NOMO-1 (cell line): ENCODE results near the gene CMTM6.
A peak's percentile ranks its signal among the peaks of the same experiment; 100 is the strongest.
"Not testable (repeated sequence)": the region's sequence is repeated elsewhere in the genome, so short reads cannot be mapped to it uniquely, and the experiment has no call there.

Source experiments
- DNase-seq, 2 experiments: peaks; one replicate each; lab custom pipeline; 2025; ENCODE audit not compliant: unreplicated experiment in 2 of 2; lab: John Stamatoyannopoulos, UW

CMTM6 gene

GRCh38 chr3:32467333-32468070, 35.1 kb downstream of the CMTM6 start:
- peak; percentile 41 to 53 for DNase-seq

- DNase-seq = not testable (repeated sequence)
These were observed 35.8 kb downstream of the CMTM6 start for GRCh38 chr3:32466808-32467207.

- not testable (repeated sequence) for DNase-seq
These were observed 37.9 kb downstream of the CMTM6 start for GRCh38 chr3:32464726-32465125.

GRCh38 chr3:32463415-32463814, 39.2 kb downstream of the CMTM6 start:
- DNase-seq = not testable (repeated sequence)

GRCh38 chr3:32462191-32462986, 40.3 kb downstream of the CMTM6 start:
- DNase-seq = not testable (repeated sequence)

- not testable (repeated sequence) for DNase-seq
These were observed 41.7 kb downstream of the CMTM6 start for GRCh38 chr3:32460817-32461496.

GRCh38 chr3:32460031-32460749, 42.5 kb downstream of the CMTM6 start:
- DNase-seq = no peak

- no peak for DNase-seq
These were observed 43.2 kb downstream of the CMTM6 start for GRCh38 chr3:32459450-32459849.

GRCh38 chr3:32457971-32458471, 44.6 kb downstream of the CMTM6 start:
- peak; percentile 16 to 62 for DNase-seq

GRCh38 chr3:32456429-32457130, 46.1 kb downstream of the CMTM6 start:
- DNase-seq = no peak

GRCh38 chr3:32455609-32456428, 46.8 kb downstream of the CMTM6 start:
- DNase-seq = no peak

- no peak for DNase-seq
These were observed 47.7 kb downstream of the CMTM6 start for GRCh38 chr3:32454731-32455608.

- no peak for DNase-seq
These were observed 48.5 kb downstream of the CMTM6 start for GRCh38 chr3:32454111-32454510.

- no peak for DNase-seq
These were observed 49.3 kb downstream of the CMTM6 start for GRCh38 chr3:32453346-32453745.

- no peak for DNase-seq
These were observed 50.6 kb downstream of the CMTM6 start for GRCh38 chr3:32452009-32452408.

- DNase-seq = no peak
These were observed 51.5 kb downstream of the CMTM6 start for GRCh38 chr3:32450992-32451659.

- DNase-seq = no peak
These were observed 52.2 kb downstream of the CMTM6 start for GRCh38 chr3:32450426-32450825.

- DNase-seq = no peak
These were observed 53.0 kb downstream of the CMTM6 start for GRCh38 chr3:32449691-32450090.
